MM.1S (cell line): ENCODE data around the gene ZNF10.

Source experiments
- DNase-seq: peaks from one replicate; pipeline ENCODE4 v3.0.0-alpha.2; 2015
- H2AFZ ChIP-seq: fragments of 300-600 bp; sonication (generic); 2 replicates; pipeline ENCODE4 v1.6.0; 2016; ENCODE audit warnings: antibody characterized with exemption, low read length
- H3F3A ChIP-seq: fragments of 300-600 bp; sonication (generic); 2 replicates; pipeline ENCODE4 v1.6.1; 2016; ENCODE audit warnings: mild to moderate bottlenecking, antibody characterized with exemption, low read length, moderate library complexity, mixed read lengths; ENCODE audit not compliant: insufficient read depth
- H3K27ac ChIP-seq: fragments of 300-600 bp; sonication (generic); 2 replicates; pipeline ENCODE4 v1.5.1; 2016; ENCODE audit warnings: mild to moderate bottlenecking, low read length
- H3K27me3 ChIP-seq: fragments of 300-600 bp; sonication (generic); replicated peaks from 2 replicates; pipeline ENCODE4 v1.6.0; 2016; ENCODE audit warnings: low read length; ENCODE audit not compliant: insufficient read depth
- H3K36me3 ChIP-seq: fragments of 300-600 bp; sonication (generic); replicated peaks from 2 replicates; pipeline ENCODE4 v1.6.1; 2016; ENCODE audit warnings: mild to moderate bottlenecking, low read length, mixed read lengths; ENCODE audit not compliant: insufficient read depth
- H3K4me1 ChIP-seq: fragments of 300-600 bp; sonication (generic); 2 replicates; pipeline ENCODE4 v1.6.1; 2016; ENCODE audit warnings: low read length, mixed read lengths
- H3K4me2 ChIP-seq: fragments of 300-600 bp; sonication (generic); 2 replicates; pipeline ENCODE4 v1.6.0; 2016; ENCODE audit warnings: low read depth, low read length
- H3K4me3 ChIP-seq: fragments of 300-600 bp; sonication (generic); 2 replicates; pipeline ENCODE4 v1.5.1; 2016; ENCODE audit warnings: low read length, mixed read lengths
- H3K79me2 ChIP-seq: fragments of 300-600 bp; sonication (generic); 2 replicates; pipeline ENCODE4 v1.6.1; 2016; ENCODE audit warnings: mixed run types, low read length, mixed read lengths
- H3K9ac ChIP-seq: fragments of 300-600 bp; sonication (generic); 2 replicates; pipeline ENCODE4 v1.6.1; 2016; ENCODE audit warnings: low read length, mixed read lengths
- H3K9me2 ChIP-seq: fragments of 300-600 bp; sonication (generic); replicated peaks from 2 replicates; pipeline ENCODE4 v1.6.1; 2016; ENCODE audit warnings: mild to moderate bottlenecking, low read length, mixed read lengths; ENCODE audit not compliant: insufficient read depth
- H3K9me3 ChIP-seq: fragments of 300-600 bp; sonication (generic); replicated peaks from 2 replicates; pipeline ENCODE4 v1.6.1; 2016; ENCODE audit warnings: mild to moderate bottlenecking, low read length, mixed read lengths; ENCODE audit not compliant: insufficient read depth
- H4K20me1 ChIP-seq: fragments of 300-600 bp; sonication (generic); 2 replicates; pipeline ENCODE4 v1.6.1; 2016; ENCODE audit warnings: mild to moderate bottlenecking, low read length, moderate library complexity, mixed read lengths; ENCODE audit not compliant: insufficient read depth
- CTCF ChIP-seq: fragments of 300-600 bp; sonication (generic); IDR thresholded peaks from 2 replicates; pipeline ENCODE4 v1.5.1; 2016; ENCODE audit warnings: antibody characterized with exemption, low read length, mixed read lengths
- EZH2 ChIP-seq: fragments of 300-600 bp; sonication (generic); optimal IDR thresholded peaks from 2 replicates; pipeline ENCODE3; 2017; ENCODE audit warnings: low read depth, mild to moderate bottlenecking, antibody characterized with exemption, low read length, mixed read lengths
- EZH2phosphoT487 ChIP-seq: fragments of 300-600 bp; sonication (generic); IDR thresholded peaks from 2 replicates; pipeline ENCODE4 v1.6.1; 2018; ENCODE audit warnings: antibody characterized with exemption, low read length

The ZNF10 gene

GRCh38 chr12:133156125-133156690 lies 25.8 kb downstream of the ZNF10 start:
- H3K36me3 ChIP-seq: no peaks in the 10 kb centered on the region
- no peak for TF ChIP-seq EZH2
- no peak for TF ChIP-seq EZH2phosphoT487
- TF ChIP-seq CTCF: no peak
- no peaks in the 10 kb centered on the region for H3K4me1 ChIP-seq
- H3K4me3 ChIP-seq: no peak overlapping the region
- no peaks in the 10 kb centered on the region for H3F3A ChIP-seq
- DNase-seq: no peak
- no peaks in the 10 kb centered on the region for H3K9me3 ChIP-seq
- H3K9me2 ChIP-seq: no peaks in the 10 kb centered on the region
- H4K20me1 ChIP-seq: no peaks in the 10 kb centered on the region
- no peak overlapping the region for H3K27ac ChIP-seq
- no peaks in the 10 kb centered on the region for H3K27me3 ChIP-seq
- no peak overlapping the region for H3K4me2 ChIP-seq
- H3K79me2 ChIP-seq: no peaks in the 10 kb centered on the region
- no peak overlapping the region for H2AFZ ChIP-seq
- no peak overlapping the region for H3K9ac ChIP-seq

- no peak overlapping the region for H3K4me3 ChIP-seq
- H4K20me1 ChIP-seq: no peaks in the 10 kb centered on the region
- H3F3A ChIP-seq: no peaks in the 10 kb centered on the region
- no peaks in the 10 kb centered on the region for H3K36me3 ChIP-seq
- no peaks in the 10 kb centered on the region for H3K4me1 ChIP-seq
- no peaks in the 10 kb centered on the region for H3K27me3 ChIP-seq
- no peaks in the 10 kb centered on the region for H3K9me3 ChIP-seq
- H2AFZ ChIP-seq: no peak overlapping the region
- H3K27ac ChIP-seq: no peak overlapping the region
- H3K9me2 ChIP-seq: no peaks in the 10 kb centered on the region
- no peak for TF ChIP-seq CTCF
- TF ChIP-seq EZH2phosphoT487: no peak
- TF ChIP-seq EZH2: no peak
- no peaks in the 10 kb centered on the region for H3K79me2 ChIP-seq
- H3K9ac ChIP-seq: no peak overlapping the region
- no peak overlapping the region for H3K4me2 ChIP-seq
- no peak for DNase-seq
These were observed 35.3 kb downstream of the ZNF10 start for GRCh38 chr12:133165776-133166175.

- H3K27me3 ChIP-seq: no peaks in the 10 kb centered on the region
- no peaks in the 10 kb centered on the region for H3K9me3 ChIP-seq
- no peak overlapping the region for H3K4me2 ChIP-seq
- no peaks in the 10 kb centered on the region for H3F3A ChIP-seq
- H3K36me3 ChIP-seq: no peaks in the 10 kb centered on the region
- no peaks in the 10 kb centered on the region for H3K4me1 ChIP-seq
- H3K4me3 ChIP-seq: no peak overlapping the region
- H4K20me1 ChIP-seq: no peaks in the 10 kb centered on the region
- H3K27ac ChIP-seq: no peak overlapping the region
- DNase-seq: no peak
- no peaks in the 10 kb centered on the region for H3K79me2 ChIP-seq
- H2AFZ ChIP-seq: no peak overlapping the region
- TF ChIP-seq EZH2phosphoT487: no peak
- TF ChIP-seq EZH2: no peak
- no peak for TF ChIP-seq CTCF
- no peak overlapping the region for H3K9ac ChIP-seq
- no peaks in the 10 kb centered on the region for H3K9me2 ChIP-seq
These were observed 42.1 kb downstream of the ZNF10 start for GRCh38 chr12:133172491-133172890.
